Non-pigmented ciliary epithelial cell (primary cell): Measurements from ENCODE around the gene L3MBTL4.

ENCODE experiments used
- DNase-seq: peaks from one replicate; pipeline ENCODE4 v3.0.0-alpha.2; 2010; ENCODE audit warnings: low read depth

The L3MBTL4 gene

DNA sequence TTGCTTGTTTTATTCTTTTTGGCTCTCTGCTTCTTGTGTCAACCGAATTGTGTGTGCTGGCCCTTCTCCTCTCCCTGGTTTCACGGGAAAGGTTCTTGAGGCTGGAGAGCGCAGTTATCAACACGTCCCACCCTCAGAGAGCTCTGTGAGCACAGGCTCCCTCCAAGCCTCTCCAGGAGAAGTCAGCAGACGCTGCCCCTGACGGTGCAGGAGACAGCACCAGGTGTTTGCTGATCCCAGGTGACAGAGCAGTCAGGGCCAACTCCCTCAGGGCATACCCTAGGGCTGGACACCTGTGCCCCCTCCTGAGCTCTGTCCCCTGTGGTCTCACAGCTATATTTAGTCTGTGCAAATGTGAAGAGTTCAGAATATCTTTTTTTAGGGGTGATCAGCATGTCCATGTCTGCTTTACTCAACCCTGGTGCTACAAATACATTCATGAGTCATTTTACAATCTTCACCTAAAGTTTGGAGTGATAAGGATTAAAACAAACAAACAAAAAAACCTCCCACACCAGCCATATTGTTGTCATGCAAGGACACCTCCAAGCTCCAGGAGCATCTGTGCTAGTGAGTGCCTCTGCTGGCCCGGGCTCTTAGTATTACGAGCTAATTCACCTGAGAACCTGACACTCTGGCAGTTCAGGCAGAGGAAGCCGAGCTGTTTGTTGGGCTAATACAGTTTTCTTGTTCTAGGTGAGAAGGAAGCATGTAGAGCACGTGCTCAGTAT is 453.4 kb downstream of the L3MBTL4 start:
- DNase-seq = no peak

DNA sequence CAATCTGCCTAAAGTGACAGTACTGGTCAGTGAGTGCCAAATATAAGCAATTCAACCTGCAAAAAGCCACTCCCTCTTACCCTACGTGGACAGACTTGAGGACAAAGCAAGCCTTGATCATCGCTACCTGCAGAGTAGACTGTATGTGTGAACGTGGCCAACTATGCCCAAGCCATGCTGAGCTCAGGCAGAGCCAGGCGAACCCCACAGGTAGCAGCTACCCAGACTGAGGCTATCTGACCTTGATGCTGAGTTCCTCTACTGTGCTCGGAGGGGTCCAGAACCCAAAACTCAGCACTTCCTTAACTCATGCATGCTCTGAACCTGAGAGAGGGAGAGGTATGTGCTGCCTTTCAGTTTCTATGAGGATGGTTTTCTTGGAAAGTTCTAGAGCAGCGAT is 455.9 kb downstream of the L3MBTL4 start:
- no peak for DNase-seq

DNA sequence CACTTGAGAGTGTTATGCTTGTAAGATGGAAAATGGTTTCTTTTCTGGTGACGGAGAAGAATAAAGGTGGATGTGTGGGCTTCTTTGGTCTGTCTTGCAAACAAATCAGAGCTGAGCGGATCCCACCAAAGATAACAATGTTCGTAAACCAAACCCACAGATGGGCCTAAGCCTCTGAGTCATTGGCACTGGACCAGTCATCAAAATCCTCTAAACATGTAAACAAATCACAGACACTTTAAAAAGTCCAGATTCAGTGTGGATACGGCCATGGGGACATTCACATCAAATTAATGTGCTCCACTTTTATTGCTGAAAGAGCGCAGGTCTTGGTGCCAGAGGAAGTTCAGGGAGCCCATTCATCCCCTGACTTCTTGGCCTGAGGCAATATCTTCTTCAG is 458.9 kb downstream of the L3MBTL4 start:
- DNase-seq = no peak

DNA sequence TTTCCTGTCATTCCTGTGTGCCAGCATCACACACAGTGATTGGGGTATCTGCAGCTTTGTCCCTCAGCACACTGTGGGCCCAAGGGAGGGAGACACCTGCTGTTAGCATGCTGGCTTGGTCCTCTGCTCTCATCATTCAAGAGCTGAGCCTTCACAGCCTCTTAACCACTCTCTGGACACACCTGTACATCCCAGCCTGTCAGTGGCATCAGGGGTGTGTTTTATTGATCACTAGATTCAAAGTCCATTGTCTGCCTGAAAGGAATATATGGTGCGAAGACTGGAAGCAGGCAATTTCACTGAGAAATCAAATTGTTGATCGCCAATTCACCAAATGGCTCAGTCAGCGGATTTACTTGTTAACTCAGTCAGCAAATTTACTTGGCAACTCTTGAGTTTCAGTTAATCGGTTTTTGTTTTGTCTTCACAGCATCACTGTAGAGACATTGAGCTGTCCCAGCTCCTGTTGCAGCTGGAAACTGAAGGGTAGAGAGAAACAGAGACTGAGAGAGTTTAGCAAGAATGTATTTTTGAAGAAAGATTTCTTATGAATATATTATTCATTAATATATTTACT is 463.1 kb downstream of the L3MBTL4 start:
- DNase-seq = no peak

- no peak for DNase-seq
These were observed 465.9 kb downstream of the L3MBTL4 start for GRCh38 chr18:5948781-5949180.

DNA sequence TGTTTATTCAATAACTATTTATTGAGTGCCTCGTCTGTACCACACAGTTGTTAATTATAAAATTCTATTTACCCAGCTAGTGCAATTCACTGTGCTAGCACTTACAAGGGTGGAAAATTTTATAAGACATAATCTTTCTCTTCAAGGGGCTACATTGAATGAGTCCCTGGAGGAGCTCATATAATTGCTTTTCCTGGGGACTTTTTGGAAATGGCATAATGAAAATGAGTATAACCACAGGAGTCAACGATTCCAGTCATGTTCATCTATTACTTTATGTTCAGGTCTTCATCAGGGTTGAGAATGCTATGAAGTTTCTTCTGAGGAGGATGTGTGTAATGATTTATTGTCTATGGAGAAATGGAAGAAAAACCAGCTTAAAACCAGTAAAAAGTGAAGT is 466.5 kb downstream of the L3MBTL4 start:
- no peak for DNase-seq

- DNase-seq = no peak
These were observed 470.3 kb downstream of the L3MBTL4 start for GRCh38 chr18:5944448-5944847.

GRCh38 chr18:5943514-5943913 is 471.2 kb downstream of the L3MBTL4 start:
- DNase-seq = no peak

- no peak for DNase-seq
These were observed 472.1 kb downstream of the L3MBTL4 start for GRCh38 chr18:5942591-5942990.

- no peak for DNase-seq
These were observed 472.8 kb downstream of the L3MBTL4 start for GRCh38 chr18:5941890-5942289.

DNA sequence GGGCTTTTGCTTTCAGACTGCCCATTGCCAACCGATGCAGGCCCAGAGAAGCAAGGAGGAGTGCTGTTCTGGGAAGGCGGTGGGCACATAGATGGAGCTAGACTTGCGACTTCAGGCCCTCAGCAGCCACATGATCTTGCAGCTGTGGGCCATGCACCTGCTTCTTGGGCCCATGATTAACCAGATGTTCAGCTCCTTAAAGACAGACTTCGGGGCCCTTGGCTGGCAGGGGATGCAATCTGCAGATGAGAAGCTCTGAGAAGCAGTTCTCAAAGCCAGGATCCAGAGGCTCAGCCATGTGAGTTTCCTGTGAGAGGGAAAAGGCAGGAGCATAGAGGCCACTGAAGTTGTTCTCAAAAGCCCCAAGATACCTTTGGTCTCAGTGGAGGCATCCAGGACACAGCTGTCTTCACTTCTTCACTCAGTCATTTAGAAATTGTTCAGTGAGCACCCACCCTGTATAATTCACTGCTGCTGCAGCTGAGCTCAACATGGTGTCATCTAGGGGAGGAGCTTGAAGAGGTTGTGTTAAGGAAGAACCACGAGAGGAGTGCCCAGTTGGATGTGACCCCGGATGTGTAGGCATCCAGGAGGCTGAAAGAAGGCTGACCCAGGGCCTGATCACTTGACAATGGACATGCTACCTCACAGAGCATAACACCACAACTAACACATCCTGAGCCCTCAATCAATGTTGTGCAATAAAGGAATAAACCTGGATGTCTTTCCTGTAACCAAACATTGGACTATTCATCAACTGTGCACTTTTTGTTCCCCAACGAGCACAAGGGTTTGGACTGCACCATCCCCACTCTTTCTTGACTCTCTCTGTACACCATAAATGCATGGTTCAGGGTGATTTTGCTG is 474.7 kb downstream of the L3MBTL4 start:
- no peak for DNase-seq

- DNase-seq = no peak
These were observed 476.9 kb downstream of the L3MBTL4 start for GRCh38 chr18:5937795-5938194.

GRCh38 chr18:5937121-5937520 is 477.6 kb downstream of the L3MBTL4 start:
- DNase-seq = no peak

DNA sequence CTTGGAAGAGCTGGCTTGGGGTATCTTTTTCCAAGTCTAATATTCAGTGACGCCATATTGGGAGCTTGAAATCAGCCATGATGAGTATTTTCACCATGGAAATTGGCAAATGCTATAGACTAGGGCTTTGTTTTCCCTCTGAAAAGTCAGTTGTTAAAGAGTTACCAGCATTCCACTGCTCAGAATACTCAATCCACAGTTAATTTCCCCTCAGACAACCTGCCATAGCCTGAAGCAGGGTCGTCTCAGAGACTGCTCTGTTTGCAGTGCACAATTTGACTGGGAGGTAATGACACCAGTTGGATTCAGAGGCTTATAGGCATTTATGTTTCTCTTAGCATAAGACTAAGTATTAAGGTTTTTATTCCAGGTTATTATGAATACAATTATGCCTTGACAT is 483.9 kb downstream of the L3MBTL4 start:
- no peak for DNase-seq

DNA sequence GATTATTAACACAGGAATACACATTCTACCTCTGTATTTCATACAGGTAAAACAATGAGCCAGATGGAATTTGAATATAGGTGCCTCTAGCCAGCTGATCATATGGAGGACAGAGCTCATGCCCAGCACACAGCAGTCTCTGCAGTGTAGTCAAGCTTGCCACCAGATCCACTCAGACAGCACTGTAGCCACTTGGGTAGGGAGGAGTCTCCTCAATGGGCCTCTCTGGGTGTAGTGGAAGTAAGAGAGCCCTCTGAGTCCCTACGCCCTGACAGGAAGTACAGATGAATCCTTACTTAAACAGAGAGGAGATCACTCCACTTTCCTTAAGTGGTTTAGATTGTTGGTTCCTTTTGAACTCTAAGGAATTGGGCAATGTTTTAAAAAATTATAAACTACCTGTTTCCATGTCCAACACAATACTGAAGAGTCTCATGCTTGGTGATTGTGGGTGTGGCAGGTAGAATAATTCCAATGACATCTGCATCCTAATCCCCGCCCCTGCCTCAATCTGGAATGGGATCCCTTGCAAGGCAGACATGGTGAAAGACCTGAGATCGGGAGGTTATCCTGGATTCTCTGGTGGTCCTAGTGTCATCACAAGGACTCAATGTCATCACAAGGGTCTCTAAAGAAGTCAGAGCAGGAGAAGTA is 496.4 kb downstream of the L3MBTL4 start:
- no peak for DNase-seq

- DNase-seq = no peak
These were observed 499.8 kb downstream of the L3MBTL4 start for GRCh38 chr18:5914951-5915350.

GRCh38 chr18:5914016-5914415 is 500.7 kb downstream of the L3MBTL4 start:
- DNase-seq = no peak

- no peak for DNase-seq
These were observed 502.1 kb downstream of the L3MBTL4 start for GRCh38 chr18:5912566-5912965.

DNA sequence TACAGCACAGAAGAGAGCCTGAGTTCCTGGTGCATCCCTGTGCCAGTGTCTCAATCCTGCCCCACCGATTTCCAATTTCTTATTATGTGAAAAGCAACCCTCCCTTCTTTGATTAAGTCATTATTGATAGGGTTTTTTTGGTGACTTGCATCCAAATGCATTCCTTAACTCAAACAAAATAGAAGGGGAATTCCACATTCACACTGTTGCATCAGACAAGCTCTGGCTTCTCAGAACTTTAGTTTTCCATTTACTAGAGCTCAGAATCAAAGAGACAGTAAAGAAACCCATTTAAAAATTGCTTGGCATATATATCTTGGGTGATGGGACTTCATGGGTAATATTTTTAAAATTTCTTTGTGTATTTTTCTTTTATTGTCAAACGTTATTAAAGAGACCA is 505.6 kb downstream of the L3MBTL4 start:
- no peak for DNase-seq
